Loucy (cell line): ENCODE measurements around the gene LBHD2.

ENCODE experiments used
- H2AFZ ChIP-seq: fragments of 200-600 bp; sonication (generic); 2 replicates; pipeline ENCODE4 v1.6.0; 2016; ENCODE audit warnings: antibody characterized with exemption, mild to moderate bottlenecking, low read length, moderate library complexity
- H3F3A ChIP-seq: fragments of 200-600 bp; 2 replicates; pipeline ENCODE4 v1.6.0; 2016; ENCODE audit warnings: antibody characterized with exemption, low read depth, mild to moderate bottlenecking
- H3K27me3 ChIP-seq: fragments of 200-600 bp; sonication (generic); 2 replicates; pipeline ENCODE4 v1.6.1; 2014; ENCODE audit warnings: low read length, mild to moderate bottlenecking; ENCODE audit not compliant: insufficient read depth, poor library complexity, severe bottlenecking
- H3K36me3 ChIP-seq: fragments of 200-600 bp; sonication (generic); 2 replicates; pipeline ENCODE4 v1.6.1; 2016; ENCODE audit warnings: low read length; ENCODE audit not compliant: insufficient read depth
- H3K4me1 ChIP-seq: fragments of 200-600 bp; sonication (generic); 2 replicates; pipeline ENCODE4 v1.5.1; 2014; ENCODE audit warnings: low read length, mild to moderate bottlenecking; ENCODE audit not compliant: insufficient read depth, poor library complexity, severe bottlenecking
- H3K4me2 ChIP-seq: fragments of 200-600 bp; sonication (generic); 2 replicates; pipeline ENCODE4 v1.6.0; 2014; ENCODE audit warnings: antibody characterized with exemption, low read length, low read depth, mild to moderate bottlenecking; ENCODE audit not compliant: poor library complexity, severe bottlenecking
- H3K4me3 ChIP-seq: fragments of 200-600 bp; sonication (generic); 2 replicates; pipeline ENCODE4 v1.5.1; 2014; ENCODE audit warnings: low read length, mild to moderate bottlenecking, mixed read lengths; ENCODE audit not compliant: poor library complexity, severe bottlenecking
- H3K79me2 ChIP-seq: fragments of 200-600 bp; sonication (generic); 2 replicates; pipeline ENCODE4 v1.6.1; 2014; ENCODE audit warnings: low read length; ENCODE audit not compliant: insufficient read depth
- H3K9ac ChIP-seq: fragments of 200-600 bp; sonication (generic); 2 replicates; pipeline ENCODE4 v1.6.0; 2014; ENCODE audit warnings: mild to moderate bottlenecking, low read depth, low read length, moderate library complexity; ENCODE audit not compliant: poor library complexity, severe bottlenecking
- H3K9me2 ChIP-seq: fragments of 200-600 bp; sonication (generic); replicated peaks from 2 replicates; pipeline ENCODE4 v1.6.1; 2016; ENCODE audit warnings: low read depth, low read length, mixed read lengths
- H3K9me3 ChIP-seq: fragments of 200-600 bp; sonication (generic); 2 replicates; pipeline ENCODE4 v1.6.1; 2014; ENCODE audit warnings: mild to moderate bottlenecking, antibody characterized with exemption, low read length, low read depth; ENCODE audit not compliant: insufficient read depth
- H4K20me1 ChIP-seq: fragments of 200-600 bp; sonication (generic); 2 replicates; pipeline ENCODE4 v1.6.0; 2014; ENCODE audit warnings: antibody characterized with exemption, low read length, mild to moderate bottlenecking; ENCODE audit not compliant: insufficient read depth, poor library complexity, severe bottlenecking
- EZH2phosphoT487 ChIP-seq: fragments of 200-600 bp; IDR thresholded peaks from 2 replicates; pipeline ENCODE4 v1.6.1; 2018; ENCODE audit warnings: antibody characterized with exemption, mild to moderate bottlenecking, moderate library complexity, borderline replicate concordance
- TF ChIP-seq, protein P1 (sequence below): fragments of 200-600 bp; sonication (generic); conservative IDR thresholded peaks from 2 replicates; pipeline ENCODE4 v1.5.1; 2014; ENCODE audit warnings: mild to moderate bottlenecking, antibody characterized with exemption, low read length

LBHD2 gene

GRCh38 chr14:103097994-103098957 is 14.3 kb downstream of the LBHD2 start:
- H3K27me3 ChIP-seq: no peaks in the 10 kb centered on the region
- H3K9ac ChIP-seq: no peak overlapping the region
- no peaks in the 10 kb centered on the region for H3K4me1 ChIP-seq
- no peaks in the 10 kb centered on the region for H3K36me3 ChIP-seq
- H3K9me3 ChIP-seq: no peaks in the 10 kb centered on the region
- TF ChIP-seq, protein P1, sequence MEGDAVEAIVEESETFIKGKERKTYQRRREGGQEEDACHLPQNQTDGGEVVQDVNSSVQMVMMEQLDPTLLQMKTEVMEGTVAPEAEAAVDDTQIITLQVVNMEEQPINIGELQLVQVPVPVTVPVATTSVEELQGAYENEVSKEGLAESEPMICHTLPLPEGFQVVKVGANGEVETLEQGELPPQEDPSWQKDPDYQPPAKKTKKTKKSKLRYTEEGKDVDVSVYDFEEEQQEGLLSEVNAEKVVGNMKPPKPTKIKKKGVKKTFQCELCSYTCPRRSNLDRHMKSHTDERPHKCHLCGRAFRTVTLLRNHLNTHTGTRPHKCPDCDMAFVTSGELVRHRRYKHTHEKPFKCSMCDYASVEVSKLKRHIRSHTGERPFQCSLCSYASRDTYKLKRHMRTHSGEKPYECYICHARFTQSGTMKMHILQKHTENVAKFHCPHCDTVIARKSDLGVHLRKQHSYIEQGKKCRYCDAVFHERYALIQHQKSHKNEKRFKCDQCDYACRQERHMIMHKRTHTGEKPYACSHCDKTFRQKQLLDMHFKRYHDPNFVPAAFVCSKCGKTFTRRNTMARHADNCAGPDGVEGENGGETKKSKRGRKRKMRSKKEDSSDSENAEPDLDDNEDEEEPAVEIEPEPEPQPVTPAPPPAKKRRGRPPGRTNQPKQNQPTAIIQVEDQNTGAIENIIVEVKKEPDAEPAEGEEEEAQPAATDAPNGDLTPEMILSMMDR: no peak
- no peak for TF ChIP-seq EZH2phosphoT487
- H3F3A ChIP-seq: no peaks in the 10 kb centered on the region
- no peaks in the 10 kb centered on the region for H3K9me2 ChIP-seq
- no peaks in the 10 kb centered on the region for H3K79me2 ChIP-seq
- H3K4me2 ChIP-seq: no peak overlapping the region
- no peak overlapping the region for H2AFZ ChIP-seq
- no peak overlapping the region for H3K4me3 ChIP-seq
- H4K20me1 ChIP-seq: no peaks in the 10 kb centered on the region

DNA sequence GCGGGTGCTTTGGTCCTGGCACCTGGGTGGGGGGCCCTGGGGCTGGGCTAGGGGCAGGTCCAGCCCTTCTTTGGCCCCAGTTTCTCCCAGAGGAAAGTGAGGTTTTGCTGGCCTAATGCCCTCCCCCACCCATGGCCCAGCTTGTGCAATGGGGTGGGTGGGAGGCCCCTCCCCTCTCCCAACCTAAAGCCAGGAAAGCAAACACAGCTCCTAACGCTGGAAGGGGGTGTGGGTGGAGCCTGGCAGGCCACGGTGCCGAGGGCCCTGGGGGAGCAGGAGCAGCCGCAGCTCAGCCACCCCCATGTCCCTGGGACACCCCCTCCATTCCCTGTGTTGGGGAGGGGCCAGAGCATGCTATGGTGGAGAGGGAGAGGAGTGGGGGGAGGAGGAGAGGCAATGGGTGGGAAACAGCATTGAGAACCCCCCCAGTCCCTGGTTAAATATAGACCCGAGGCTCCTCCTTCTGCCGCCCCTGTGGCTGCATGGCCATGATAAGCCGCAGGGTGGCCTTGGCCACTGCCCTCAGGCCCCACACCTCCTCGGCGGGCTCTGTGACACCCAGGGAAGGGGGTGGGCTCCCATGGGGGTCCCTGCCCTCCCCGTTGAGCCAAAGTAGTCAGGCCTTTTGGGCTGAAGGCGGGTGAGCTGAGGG is 15.2 kb downstream of the LBHD2 start:
- H3K9me2 ChIP-seq: no peaks in the 10 kb centered on the region
- H3K4me1 ChIP-seq: no peaks in the 10 kb centered on the region
- TF ChIP-seq EZH2phosphoT487: no peak
- TF ChIP-seq, protein P1: no peak
- H3K4me2 ChIP-seq: no peak overlapping the region
- no peak overlapping the region for H3K9ac ChIP-seq
- H4K20me1 ChIP-seq: no peaks in the 10 kb centered on the region
- no peaks in the 10 kb centered on the region for H3K9me3 ChIP-seq
- H3K4me3 ChIP-seq: no peak overlapping the region
- no peaks in the 10 kb centered on the region for H3K36me3 ChIP-seq
- no peaks in the 10 kb centered on the region for H3K79me2 ChIP-seq
- H2AFZ ChIP-seq: no peak overlapping the region
- no peaks in the 10 kb centered on the region for H3F3A ChIP-seq
- H3K27me3 ChIP-seq: no peaks in the 10 kb centered on the region

DNA sequence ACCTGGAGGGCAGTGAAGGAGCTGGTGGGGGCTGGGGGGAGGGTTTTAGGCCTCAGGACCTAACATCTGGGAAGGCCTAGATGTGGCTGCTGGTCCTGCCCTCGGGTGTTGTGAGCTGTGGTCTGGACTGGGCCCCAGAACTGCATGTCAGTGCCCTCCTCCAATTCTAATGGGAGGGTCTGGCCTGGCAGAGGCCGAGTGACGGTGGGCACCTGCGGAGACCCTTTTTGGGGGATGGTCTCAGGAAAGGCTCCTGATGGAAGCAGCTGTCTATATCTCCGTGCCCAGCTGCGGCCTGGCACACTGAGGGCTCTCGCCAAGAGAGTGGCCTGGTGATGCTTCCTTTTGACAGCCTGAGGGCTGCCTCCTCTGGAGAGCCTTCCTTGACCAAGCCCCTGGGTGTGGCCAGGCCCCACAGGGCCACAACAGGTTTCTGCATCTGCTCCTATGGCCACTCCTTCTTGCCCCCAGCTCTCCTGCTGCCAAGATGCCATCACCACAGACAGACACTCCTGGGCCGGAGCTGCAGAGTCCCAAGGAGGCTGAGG is 15.8 kb downstream of the LBHD2 start:
- Histone ChIP-seq H3K27me3 (no peaks in the 10 kb centered on the region), H3K36me3 (no peaks in the 10 kb centered on the region), H3K9ac (no peak overlapping the region), H3K9me2 (no peaks in the 10 kb centered on the region), H3K4me2 (no peak overlapping the region), H3K4me3 (no peak overlapping the region), H3K9me3 (no peaks in the 10 kb centered on the region), H3K4me1 (no peaks in the 10 kb centered on the region), H3F3A (no peaks in the 10 kb centered on the region), H3K79me2 (no peaks in the 10 kb centered on the region), H4K20me1 (no peaks in the 10 kb centered on the region), H2AFZ (no peak overlapping the region)
- TF ChIP-seq, protein P1: no peak
- TF ChIP-seq EZH2phosphoT487: no peak
